MG63 (cell line): ENCODE results near the gene SLC30A1. TPM values are rescaled to one million over a fixed set of nuclear protein-coding genes. Genes with fewer than 3 reads are reported as not detected.

ENCODE experiments used
- DNase-seq: peaks from one replicate; pipeline ENCODE4 v3.0.0-alpha.2; 2020
- H3K27me3 ChIP-seq: fragments of 250-450 bp; sonication (Bioruptor Pico); 2 replicates; pipeline ENCODE4 v1.5.1; 2020; ENCODE audit warnings: mild to moderate bottlenecking, moderate library complexity
- H3K36me3 ChIP-seq: fragments of 250-450 bp; sonication (Bioruptor Pico); 2 replicates; pipeline ENCODE4 v1.5.1; 2020; ENCODE audit warnings: mild to moderate bottlenecking, moderate library complexity
- H3K4me3 ChIP-seq: fragments of 250-450 bp; sonication (Bioruptor Pico); 2 replicates; pipeline ENCODE4 v1.5.1; 2020; ENCODE audit warnings: mild to moderate bottlenecking, moderate library complexity
- H3K9me3 ChIP-seq: fragments of 250-450 bp; sonication (Bioruptor Pico); 2 replicates; pipeline ENCODE4 v1.5.1; 2020; ENCODE audit warnings: mild to moderate bottlenecking, moderate library complexity
- total RNA-seq: library from RNA; depleted of rRNA; stranded (reverse); fragments of >200 nt; shearing (Covaris generic); gene quantifications from 2 replicates; pipeline ENCODE4 v1.2.3, GENCODE V29; 2014; ENCODE audit warnings: low replicate concordance

The SLC30A1 gene
- total RNA-seq, 1 experiment from 2014 or later: 45.2 TPM

- no peak overlapping the region for H3K4me3 ChIP-seq
- H3K36me3 ChIP-seq: no peaks in the 10 kb centered on the region
- no peaks in the 10 kb centered on the region for H3K9me3 ChIP-seq
- no peaks in the 10 kb centered on the region for H3K27me3 ChIP-seq
- DNase-seq: no peak
These were observed 17.6 kb upstream of the SLC30A1 start for GRCh38 chr1:211596418-211597181.

GRCh38 chr1:211595419-211595818, 16.5 kb upstream of the SLC30A1 start:
- Histone ChIP-seq H3K27me3 (no peaks in the 10 kb centered on the region), H3K9me3 (no peaks in the 10 kb centered on the region), H3K36me3 (no peaks in the 10 kb centered on the region), H3K4me3 (no peak overlapping the region)
- no peak for DNase-seq

GRCh38 chr1:211591980-211592493, 13.1 kb upstream of the SLC30A1 start:
- Histone ChIP-seq H3K9me3 (no peaks in the 10 kb centered on the region), H3K36me3 (no peaks in the 10 kb centered on the region), H3K27me3 (no peaks in the 10 kb centered on the region), H3K4me3 (no peak overlapping the region)
- DNase-seq: peak; percentile 34

GRCh38 chr1:211589782-211590721, 11.1 kb upstream of the SLC30A1 start:
- Histone ChIP-seq H3K9me3 (no peaks in the 10 kb centered on the region), H3K36me3 (no peaks in the 10 kb centered on the region), H3K27me3 (no peaks in the 10 kb centered on the region), H3K4me3 (no peak overlapping the region)
- peak; percentile 38 for DNase-seq

GRCh38 chr1:211588711-211589110, 9.8 kb upstream of the SLC30A1 start:
- Histone ChIP-seq H3K27me3 (no peaks in the 10 kb centered on the region), H3K9me3 (no peaks in the 10 kb centered on the region), H3K36me3 (no peaks in the 10 kb centered on the region), H3K4me3 (no peak overlapping the region)
- DNase-seq: no peak

- H3K36me3 ChIP-seq: no peaks in the 10 kb centered on the region
- H3K9me3 ChIP-seq: no peaks in the 10 kb centered on the region
- H3K4me3 ChIP-seq: no peak overlapping the region
- H3K27me3 ChIP-seq: no peaks in the 10 kb centered on the region
- no peak for DNase-seq
These were observed 8.2 kb upstream of the SLC30A1 start for GRCh38 chr1:211587123-211587522.

GRCh38 chr1:211586538-211586937, 7.6 kb upstream of the SLC30A1 start:
- no peaks in the 10 kb centered on the region for H3K36me3 ChIP-seq
- H3K9me3 ChIP-seq: no peaks in the 10 kb centered on the region
- H3K4me3 ChIP-seq: no peak overlapping the region
- no peak for DNase-seq
- H3K27me3 ChIP-seq: no peaks in the 10 kb centered on the region

- Histone ChIP-seq H3K4me3 (no peak overlapping the region), H3K9me3 (no peaks in the 10 kb centered on the region)
These were observed 4.3 kb upstream of the SLC30A1 start for GRCh38 chr1:211583011-211583992.

GRCh38 chr1:211581526-211581925, 2.6 kb upstream of the SLC30A1 start:
- Histone ChIP-seq H3K4me3 (no peak overlapping the region), H3K27me3 (no peaks in the 10 kb centered on the region), H3K36me3 (peaks cover 11% of the 10 kb centered on the region), H3K9me3 (no peaks in the 10 kb centered on the region)
- DNase-seq: peak; percentile 78

More at GRCh38 chr1:211583011-211583992, 4.3 kb upstream of the SLC30A1 start:
- DNase-seq: no peak
- Histone ChIP-seq H3K36me3 (no peaks in the 10 kb centered on the region), H3K27me3 (no peaks in the 10 kb centered on the region)

GRCh38 chr1:211580303-211580687, 1.3 kb upstream of the SLC30A1 start:
- Histone ChIP-seq H3K4me3 (no peak overlapping the region), H3K27me3 (no peaks in the 10 kb centered on the region), H3K9me3 (no peaks in the 10 kb centered on the region), H3K36me3 (peaks cover 23% of the 10 kb centered on the region)
- DNase-seq: no peak

GRCh38 chr1:211579440-211580302, 710 bp upstream of the SLC30A1 start:
- DNase-seq: peak; percentile 80
- H3K9me3 ChIP-seq: no peaks in the 10 kb centered on the region
- H3K36me3 ChIP-seq: peaks cover 29% of the 10 kb centered on the region

GRCh38 chr1:211577819-211578639, 932 bp downstream of the SLC30A1 start:
- H3K4me3 ChIP-seq: peak overlapping the region; percentile 87
- H3K36me3 ChIP-seq: peaks cover 46% of the 10 kb centered on the region
- no peaks in the 10 kb centered on the region for H3K27me3 ChIP-seq
- H3K9me3 ChIP-seq: no peaks in the 10 kb centered on the region
- DNase-seq: peak; percentile 73

More at GRCh38 chr1:211579440-211580302, 710 bp upstream of the SLC30A1 start:
- Histone ChIP-seq H3K4me3 (peak overlapping the region; percentile 87), H3K27me3 (no peaks in the 10 kb centered on the region)

- no peaks in the 10 kb centered on the region for H3K9me3 ChIP-seq
- H3K36me3 ChIP-seq: peaks cover 53% of the 10 kb centered on the region
- peak overlapping the region; percentile 87 for H3K4me3 ChIP-seq
- no peak for DNase-seq
- no peaks in the 10 kb centered on the region for H3K27me3 ChIP-seq
These were observed 1.6 kb downstream of the SLC30A1 start for GRCh38 chr1:211577277-211577818.

- H3K27me3 ChIP-seq: no peaks in the 10 kb centered on the region
- H3K4me3 ChIP-seq: peak overlapping the region; percentile 87
- H3K9me3 ChIP-seq: no peaks in the 10 kb centered on the region
- DNase-seq: no peak
- peaks cover 59% of the 10 kb centered on the region for H3K36me3 ChIP-seq
These were observed 2.2 kb downstream of the SLC30A1 start for GRCh38 chr1:211576717-211577116.
